GM23248 (cell line): ENCODE data around the gene TOLLIP.

Experiments
- EZH2 ChIP-seq: fragments of 200-600 bp; sonication (generic); IDR thresholded peaks from 2 replicates; pipeline ENCODE4 v1.6.1; 2018; ENCODE audit warnings: antibody characterized with exemption, mild to moderate bottlenecking; ENCODE audit not compliant: insufficient read depth, poor library complexity, severe bottlenecking
- EZH2phosphoT487 ChIP-seq: fragments of 200-600 bp; sonication (generic); IDR thresholded peaks from 2 replicates; pipeline ENCODE4 v1.6.1; 2018; ENCODE audit warnings: antibody characterized with exemption, moderate library complexity, mild to moderate bottlenecking, low read depth; ENCODE audit not compliant: insufficient read depth

DNA sequence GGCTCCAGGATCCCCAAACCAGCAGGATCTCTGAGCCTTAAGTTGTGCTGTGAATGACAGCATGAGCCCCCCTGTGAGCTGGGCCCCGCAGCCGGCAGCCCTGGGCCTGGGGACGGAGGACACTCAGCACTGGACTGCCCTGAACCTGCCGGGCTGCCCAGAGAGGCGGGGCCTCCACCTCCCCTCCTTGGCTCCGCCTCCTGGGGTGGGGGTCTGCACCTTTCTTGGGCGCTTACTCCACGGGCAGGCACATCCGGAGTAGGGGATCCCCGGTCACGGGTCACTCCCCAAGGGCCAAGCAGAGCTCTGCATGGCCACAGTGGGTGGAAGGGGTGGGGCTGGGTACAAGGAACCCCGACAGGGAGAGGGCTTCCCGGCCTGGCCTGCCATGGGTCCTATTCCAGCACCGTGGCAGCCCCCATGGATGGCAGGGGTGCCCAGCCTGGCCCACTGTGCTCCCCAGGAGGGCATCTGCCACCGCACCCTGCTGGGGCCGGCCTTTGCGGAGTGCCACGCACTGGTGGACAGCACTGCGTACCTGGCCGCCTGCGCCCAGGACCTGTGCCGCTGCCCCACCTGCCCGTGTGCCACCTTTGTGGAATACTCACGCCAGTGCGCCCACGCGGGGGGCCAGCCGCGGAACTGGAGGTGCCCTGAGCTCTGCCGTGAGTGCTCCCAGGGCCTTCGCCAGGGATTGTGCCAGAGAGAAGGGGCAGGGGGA is 81.2 kb downstream of the TOLLIP start:
- TF ChIP-seq EZH2 (no peak), EZH2phosphoT487 (no peak)
